HCT116 (cell line): ENCODE results near the gene SPATA16.

ENCODE experiments used
- EZH2 ChIP-seq: fragments of 200-600 bp; sonication (generic); IDR thresholded peaks from 2 replicates; pipeline ENCODE4 v1.6.1; 2017; ENCODE audit warnings: antibody characterized with exemption, mixed run types
- FOSL1 ChIP-seq: IDR thresholded peaks from 2 replicates; pipeline ENCODE4 v1.6.1; 2012; ENCODE audit warnings: low read depth
- POLR2A ChIP-seq: IDR thresholded peaks from 2 replicates; pipeline ENCODE4 v1.7.0; 2011; ENCODE audit warnings: borderline replicate concordance; ENCODE audit not compliant: insufficient read depth, insufficient read length; ENCODE audit errors: extremely low read depth
- POLR2AphosphoS5 ChIP-seq: IDR thresholded peaks from 2 replicates; pipeline ENCODE4 v1.6.1; 2011; ENCODE audit warnings: mild to moderate bottlenecking, low read depth, low read length, moderate library complexity
- RAD21 ChIP-seq: IDR thresholded peaks from 2 replicates; pipeline ENCODE4 v1.6.1; 2012; ENCODE audit warnings: low read depth, mild to moderate bottlenecking
- SIN3A ChIP-seq: IDR thresholded peaks from 2 replicates; pipeline ENCODE4 v1.6.1; 2012; ENCODE audit warnings: low read depth
- SP1 ChIP-seq: IDR thresholded peaks from 2 replicates; pipeline ENCODE4 v1.6.1; 2012; ENCODE audit warnings: low read depth
- TCF7L2 ChIP-seq: IDR thresholded peaks from 2 replicates; pipeline ENCODE4 v1.7.0; 2011; ENCODE audit warnings: borderline replicate concordance, inconsistent platforms; ENCODE audit not compliant: insufficient read depth, insufficient read length; ENCODE audit errors: extremely low read depth
- YY1 ChIP-seq: IDR thresholded peaks from 2 replicates; pipeline ENCODE4 v1.6.1; 2011; ENCODE audit warnings: low read length, low read depth, moderate library complexity, mild to moderate bottlenecking; ENCODE audit not compliant: insufficient replicate concordance; ENCODE audit errors: extremely low read depth
- ZFX ChIP-seq: fragments of 450-650 bp; IDR thresholded peaks from 2 replicates; pipeline ENCODE4 v1.6.1; 2017
- TF ChIP-seq, protein P1 (sequence below), 3 experiments: fragments of 200-600 bp in 1 of 3; sonication (generic) in 1 of 3; IDR thresholded peaks in 2 of 3; conservative IDR thresholded peaks in 1 of 3; 2 replicates each; pipeline ENCODE4 v1.5.1; 2012 to 2017; ENCODE audit warnings: low read depth in 2 of 3, low read length in 2 of 3, antibody characterized with exemption in 1 of 3, borderline replicate concordance in 1 of 3, control low read depth in 1 of 3, mild to moderate bottlenecking in 1 of 3, mixed read lengths in 1 of 3, mixed run types in 1 of 3, moderate library complexity in 1 of 3; ENCODE audit not compliant: insufficient read depth in 1 of 3
- TF ChIP-seq, protein P2 (sequence below): IDR thresholded peaks from 2 replicates; pipeline ENCODE4 v1.6.1; 2012
- TF ChIP-seq, protein P3 (sequence below): IDR thresholded peaks from 2 replicates; pipeline ENCODE4 v1.6.1; 2012

DNA sequence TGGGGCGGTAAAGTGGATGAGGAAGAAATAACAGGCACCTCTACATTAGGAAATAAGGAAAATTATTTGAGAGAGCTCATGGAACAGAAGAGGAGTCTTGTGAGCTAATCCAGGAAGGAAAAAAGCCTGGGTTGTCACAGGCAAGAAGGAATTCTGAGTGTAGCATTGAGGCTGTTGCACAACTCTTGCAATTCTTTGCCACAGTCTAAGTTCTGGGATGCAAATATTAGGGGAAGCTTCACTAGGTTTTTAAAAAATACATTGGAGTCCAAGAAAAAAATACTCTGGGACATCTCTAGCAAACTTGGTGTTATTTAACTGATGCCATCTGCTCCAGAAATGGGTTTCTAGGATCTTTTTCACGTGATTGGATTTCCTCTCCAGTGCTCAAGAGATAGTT lies 122.3 kb downstream of the SPATA16 start:
- TF ChIP-seq POLR2A (no peak), EZH2 (no peak), SIN3A (no peak), TCF7L2 (no peak), YY1 (no peak), SP1 (no peak), POLR2AphosphoS5 (no peak), ZFX (no peak), FOSL1 (no peak), RAD21 (no peak)
- TF ChIP-seq, protein P1, sequence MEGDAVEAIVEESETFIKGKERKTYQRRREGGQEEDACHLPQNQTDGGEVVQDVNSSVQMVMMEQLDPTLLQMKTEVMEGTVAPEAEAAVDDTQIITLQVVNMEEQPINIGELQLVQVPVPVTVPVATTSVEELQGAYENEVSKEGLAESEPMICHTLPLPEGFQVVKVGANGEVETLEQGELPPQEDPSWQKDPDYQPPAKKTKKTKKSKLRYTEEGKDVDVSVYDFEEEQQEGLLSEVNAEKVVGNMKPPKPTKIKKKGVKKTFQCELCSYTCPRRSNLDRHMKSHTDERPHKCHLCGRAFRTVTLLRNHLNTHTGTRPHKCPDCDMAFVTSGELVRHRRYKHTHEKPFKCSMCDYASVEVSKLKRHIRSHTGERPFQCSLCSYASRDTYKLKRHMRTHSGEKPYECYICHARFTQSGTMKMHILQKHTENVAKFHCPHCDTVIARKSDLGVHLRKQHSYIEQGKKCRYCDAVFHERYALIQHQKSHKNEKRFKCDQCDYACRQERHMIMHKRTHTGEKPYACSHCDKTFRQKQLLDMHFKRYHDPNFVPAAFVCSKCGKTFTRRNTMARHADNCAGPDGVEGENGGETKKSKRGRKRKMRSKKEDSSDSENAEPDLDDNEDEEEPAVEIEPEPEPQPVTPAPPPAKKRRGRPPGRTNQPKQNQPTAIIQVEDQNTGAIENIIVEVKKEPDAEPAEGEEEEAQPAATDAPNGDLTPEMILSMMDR (IDR thresholded peaks at IDR 0.05 in 2 of 3, conservative IDR thresholded peaks at IDR 0.05 in 1 of 3; ENCODE audit: borderline replicate concordance in 1 of 3, insufficient read depth in 1 of 3, low read depth in 2 of 3, low read length in 2 of 3), result no peak
- TF ChIP-seq, protein P2, sequence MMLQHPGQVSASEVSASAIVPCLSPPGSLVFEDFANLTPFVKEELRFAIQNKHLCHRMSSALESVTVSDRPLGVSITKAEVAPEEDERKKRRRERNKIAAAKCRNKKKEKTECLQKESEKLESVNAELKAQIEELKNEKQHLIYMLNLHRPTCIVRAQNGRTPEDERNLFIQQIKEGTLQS, result no peak
- TF ChIP-seq, protein P3, sequence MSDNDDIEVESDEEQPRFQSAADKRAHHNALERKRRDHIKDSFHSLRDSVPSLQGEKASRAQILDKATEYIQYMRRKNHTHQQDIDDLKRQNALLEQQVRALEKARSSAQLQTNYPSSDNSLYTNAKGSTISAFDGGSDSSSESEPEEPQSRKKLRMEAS, result no peak
